Measurements from ENCODE around the gene PPP1R9B.

DNA sequence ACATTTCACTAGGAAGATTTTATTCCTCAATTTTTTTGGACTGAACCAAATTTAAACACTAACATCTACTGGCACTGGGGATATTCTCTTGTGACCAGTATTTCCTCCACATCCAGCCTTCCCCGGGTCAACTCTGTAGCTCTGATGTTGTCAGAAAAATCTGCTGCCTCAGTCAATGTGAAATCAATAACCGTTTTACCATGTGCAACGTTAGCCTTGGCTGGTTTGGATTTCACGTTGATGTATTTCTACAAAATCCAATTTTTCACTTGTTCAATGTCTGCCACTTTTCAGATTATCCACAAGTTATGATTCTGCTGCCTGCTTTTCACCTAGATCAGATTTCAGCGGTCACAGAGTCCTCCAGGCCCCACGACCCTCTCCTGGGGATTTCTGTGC is 22.5 kb upstream of the PPP1R9B start:
- TF ChIP-seq, protein P1, sequence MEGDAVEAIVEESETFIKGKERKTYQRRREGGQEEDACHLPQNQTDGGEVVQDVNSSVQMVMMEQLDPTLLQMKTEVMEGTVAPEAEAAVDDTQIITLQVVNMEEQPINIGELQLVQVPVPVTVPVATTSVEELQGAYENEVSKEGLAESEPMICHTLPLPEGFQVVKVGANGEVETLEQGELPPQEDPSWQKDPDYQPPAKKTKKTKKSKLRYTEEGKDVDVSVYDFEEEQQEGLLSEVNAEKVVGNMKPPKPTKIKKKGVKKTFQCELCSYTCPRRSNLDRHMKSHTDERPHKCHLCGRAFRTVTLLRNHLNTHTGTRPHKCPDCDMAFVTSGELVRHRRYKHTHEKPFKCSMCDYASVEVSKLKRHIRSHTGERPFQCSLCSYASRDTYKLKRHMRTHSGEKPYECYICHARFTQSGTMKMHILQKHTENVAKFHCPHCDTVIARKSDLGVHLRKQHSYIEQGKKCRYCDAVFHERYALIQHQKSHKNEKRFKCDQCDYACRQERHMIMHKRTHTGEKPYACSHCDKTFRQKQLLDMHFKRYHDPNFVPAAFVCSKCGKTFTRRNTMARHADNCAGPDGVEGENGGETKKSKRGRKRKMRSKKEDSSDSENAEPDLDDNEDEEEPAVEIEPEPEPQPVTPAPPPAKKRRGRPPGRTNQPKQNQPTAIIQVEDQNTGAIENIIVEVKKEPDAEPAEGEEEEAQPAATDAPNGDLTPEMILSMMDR (IDR thresholded peaks at IDR 0.05): no peak
- TF ChIP-seq POLR2A (IDR thresholded peaks at IDR 0.05; ENCODE audit: low read depth): no peak

All from esophagus muscularis mucosa (tissue), 3 donors.